Smooth muscle cell (in vitro differentiated cells): ENCODE measurements around the gene CELA2B. TPM values are rescaled to one million over a fixed set of nuclear protein-coding genes. Genes with fewer than 3 reads are reported as not detected.
"Not testable (repeated sequence)": the region's sequence is repeated elsewhere in the genome, so short reads cannot be mapped to it uniquely, and the experiment has no call there.

Experiments used
- DNase-seq: peaks from one replicate; lab custom pipeline; 2025; ENCODE audit not compliant: unreplicated experiment; lab: John Stamatoyannopoulos, UW
- H2AFZ ChIP-seq: fragments of 200-600 bp; sonication (generic); 2 replicates; pipeline ENCODE4 v1.6.0; 2016; ENCODE audit warnings: antibody characterized with exemption, low read depth, mild to moderate bottlenecking
- H3F3A ChIP-seq: fragments of 200-600 bp; sonication (generic); 2 replicates; pipeline ENCODE4 v1.6.0; 2017; ENCODE audit warnings: antibody characterized with exemption, low read depth
- H3K27ac ChIP-seq: fragments of 200-600 bp; sonication (generic); 2 replicates; pipeline ENCODE4 v1.5.1; 2016; ENCODE audit warnings: low read depth, mild to moderate bottlenecking
- H3K27me3 ChIP-seq: fragments of 200-600 bp; sonication (generic); 2 replicates; pipeline ENCODE4 v1.6.1; 2016; ENCODE audit warnings: low read depth, mild to moderate bottlenecking
- H3K36me3 ChIP-seq: fragments of 200-600 bp; sonication (generic); 2 replicates; pipeline ENCODE4 v1.5.1; 2016; ENCODE audit warnings: low read depth
- H3K4me1 ChIP-seq: fragments of 200-600 bp; sonication (generic); 2 replicates; pipeline ENCODE4 v1.5.1; 2016; ENCODE audit warnings: low read depth
- H3K4me2 ChIP-seq: fragments of 200-600 bp; sonication (generic); 2 replicates; pipeline ENCODE4 v1.6.0; 2016; ENCODE audit warnings: mild to moderate bottlenecking
- H3K4me3 ChIP-seq: fragments of 200-600 bp; sonication (generic); 2 replicates; pipeline ENCODE4 v1.5.1; 2016; ENCODE audit warnings: mild to moderate bottlenecking
- H3K79me2 ChIP-seq: fragments of 200-600 bp; sonication (generic); 2 replicates; pipeline ENCODE4 v1.6.0; 2016; ENCODE audit warnings: low read depth, mild to moderate bottlenecking
- H3K9ac ChIP-seq: fragments of 200-600 bp; sonication (generic); 2 replicates; pipeline ENCODE4 v1.6.0; 2016; ENCODE audit warnings: low read depth
- H3K9me3 ChIP-seq: fragments of 200-600 bp; sonication (generic); replicated peaks from 2 replicates; pipeline ENCODE4 v1.5.1; 2016; ENCODE audit warnings: low read depth
- H4K20me1 ChIP-seq: fragments of 200-600 bp; sonication (generic); 2 replicates; pipeline ENCODE4 v1.6.0; 2016; ENCODE audit warnings: low read depth
- CTCF ChIP-seq: fragments of 200-600 bp; sonication (generic); IDR thresholded peaks from 2 replicates; pipeline ENCODE4 v1.5.1; 2017; ENCODE audit warnings: borderline replicate concordance, mild to moderate bottlenecking, antibody characterized with exemption; ENCODE audit not compliant: insufficient read depth, poor library complexity, severe bottlenecking
- WGBS: methylation state at CpG from one replicate; pipeline ENCODE4 v1.1.7; 2016; ENCODE audit warnings: low lambda C conversion rate; 5-methylcytosine and 5-hydroxymethylcytosine counted together
- polyA plus RNA-seq: library from polyadenylated mRNA; unstranded; fragments of >200 nt; fragmentation: Nextera tagmentation; extraction: Ambion mirVana; gene quantifications from 2 replicates; pipeline ENCODE4 v1.2.1, GENCODE V29; 2016
- total RNA-seq: library from RNA; depleted of rRNA; stranded (reverse); fragments of >200 nt; gene quantifications from 2 replicates; pipeline ENCODE4 v1.2.3, GENCODE V29; 2014

Gene CELA2B
- total and polyA plus RNA-seq, 2 experiments from 2014 or later: not detected

GRCh38 chr1:15431571-15431948 is 44.3 kb upstream of the CELA2B start:
- no peaks in the 10 kb centered on the region for H3K36me3 ChIP-seq
- no peaks in the 10 kb centered on the region for H3K9me3 ChIP-seq
- no peaks in the 10 kb centered on the region for H3F3A ChIP-seq
- no peak overlapping the region for H3K4me3 ChIP-seq
- H3K4me2 ChIP-seq: no peak overlapping the region
- no peaks in the 10 kb centered on the region for H4K20me1 ChIP-seq
- no peak for TF ChIP-seq CTCF
- WGBS: 86% methylated on average over 4 of the region's 4 CpGs
- H3K27me3 ChIP-seq: no peaks in the 10 kb centered on the region
- H3K4me1 ChIP-seq: no peaks in the 10 kb centered on the region
- H3K9ac ChIP-seq: no peak overlapping the region
- no peak overlapping the region for H2AFZ ChIP-seq
- H3K27ac ChIP-seq: no peak overlapping the region
- H3K79me2 ChIP-seq: no peaks in the 10 kb centered on the region
- no peak for DNase-seq

- H3K79me2 ChIP-seq: no peaks in the 10 kb centered on the region
- no peak overlapping the region for H3K4me2 ChIP-seq
- H3K4me1 ChIP-seq: no peaks in the 10 kb centered on the region
- TF ChIP-seq CTCF: no peak
- no peak overlapping the region for H2AFZ ChIP-seq
- DNase-seq: no peak
- H3K27ac ChIP-seq: no peak overlapping the region
- no peaks in the 10 kb centered on the region for H4K20me1 ChIP-seq
- H3K9ac ChIP-seq: no peak overlapping the region
- 91% methylated on average over 9 of the region's 9 CpGs for WGBS
- H3F3A ChIP-seq: no peaks in the 10 kb centered on the region
- no peaks in the 10 kb centered on the region for H3K27me3 ChIP-seq
- no peak overlapping the region for H3K4me3 ChIP-seq
- no peaks in the 10 kb centered on the region for H3K36me3 ChIP-seq
- H3K9me3 ChIP-seq: no peaks in the 10 kb centered on the region
These were observed 43.6 kb upstream of the CELA2B start for GRCh38 chr1:15432324-15432723.

- Histone ChIP-seq H3K4me2 (no peak overlapping the region), H3K9ac (no peak overlapping the region), H3K36me3 (no peaks in the 10 kb centered on the region), H3K27me3 (no peaks in the 10 kb centered on the region), H2AFZ (no peak overlapping the region), H3K4me1 (no peaks in the 10 kb centered on the region), H3K27ac (no peak overlapping the region), H3F3A (no peaks in the 10 kb centered on the region), H4K20me1 (no peaks in the 10 kb centered on the region), H3K79me2 (no peaks in the 10 kb centered on the region), H3K9me3 (no peaks in the 10 kb centered on the region), H3K4me3 (no peak overlapping the region)
- no peak for TF ChIP-seq CTCF
- no peak for DNase-seq
- WGBS: 86% methylated on average over 9 of the region's 9 CpGs
These were observed 42.4 kb upstream of the CELA2B start for GRCh38 chr1:15433471-15433870.

GRCh38 chr1:15434739-15435138 is 41.2 kb upstream of the CELA2B start:
- not testable (repeated sequence) for H3K4me1 ChIP-seq, H3K9ac ChIP-seq, H2AFZ ChIP-seq, H4K20me1 ChIP-seq, H3F3A ChIP-seq, H3K27ac ChIP-seq, H3K9me3 ChIP-seq, H3K79me2 ChIP-seq, H3K36me3 ChIP-seq, H3K27me3 ChIP-seq, H3K4me2 ChIP-seq, H3K4me3 ChIP-seq, DNase-seq
- whole genome bisulfite sequencing: 58% methylated on average over 8 of the region's 8 CpGs
